ENCODE measurements around the gene ITCH.
A peak's percentile ranks its signal among the peaks of the same experiment; 100 is the strongest.

ITCH gene

GRCh38 chr20:34536798-34537394 lies 173.8 kb downstream of the ITCH start:
- H3K4me3 ChIP-seq (ENCODE audit: low read depth, low read length), result no peak overlapping the region
- TF ChIP-seq CTCF (IDR thresholded peaks at IDR 0.05; ENCODE audit: low read depth, low read length, missing control alignments), result peak; percentile 50
- DNase-seq (ENCODE audit: low read depth), result no peak

- DNase-seq (ENCODE audit: low read depth), result no peak
- no peak overlapping the region for H3K4me3 ChIP-seq (ENCODE audit: low read depth, low read length)
- no peak for TF ChIP-seq CTCF (IDR thresholded peaks at IDR 0.05; ENCODE audit: low read depth, low read length, missing control alignments)
Observed at GRCh38 chr20:34537651-34538050, 174.6 kb downstream of the ITCH start.

GRCh38 chr20:34538671-34539123 lies 175.6 kb downstream of the ITCH start:
- H3K4me3 ChIP-seq (ENCODE audit: low read depth, low read length), result no peak overlapping the region
- DNase-seq (ENCODE audit: low read depth), result no peak
- TF ChIP-seq CTCF (IDR thresholded peaks at IDR 0.05; ENCODE audit: low read depth, low read length, missing control alignments), result peak; percentile 91

GRCh38 chr20:34539756-34540155 lies 176.7 kb downstream of the ITCH start:
- no peak for TF ChIP-seq CTCF (IDR thresholded peaks at IDR 0.05; ENCODE audit: low read depth, low read length, missing control alignments)
- H3K4me3 ChIP-seq (ENCODE audit: low read depth, low read length), result no peak overlapping the region
- no peak for DNase-seq (ENCODE audit: low read depth)

GRCh38 chr20:34540596-34541263 lies 177.7 kb downstream of the ITCH start:
- TF ChIP-seq CTCF (IDR thresholded peaks at IDR 0.05; ENCODE audit: low read depth, low read length, missing control alignments), result no peak
- H3K4me3 ChIP-seq (ENCODE audit: low read depth, low read length), result no peak overlapping the region
- DNase-seq (ENCODE audit: low read depth), result no peak

- H3K4me3 ChIP-seq (ENCODE audit: low read depth, low read length), result no peak overlapping the region
- no peak for TF ChIP-seq CTCF (IDR thresholded peaks at IDR 0.05; ENCODE audit: low read depth, low read length, missing control alignments)
- DNase-seq (ENCODE audit: low read depth), result no peak
Observed at GRCh38 chr20:34541264-34541901, 178.3 kb downstream of the ITCH start.

Data from GM12864 (cell line).